Stomach smooth muscle (tissue), 2 donors: ENCODE measurements around the gene SPDYE3.
"Not testable (repeated sequence)": the region's sequence is repeated elsewhere in the genome, so short reads cannot be mapped to it uniquely, and the experiment has no call there.

Experiments
- H3K27ac ChIP-seq: one replicate; pipeline ENCODE4 v1.7.0; 2013; ENCODE audit warnings: mild to moderate bottlenecking, low read length, inconsistent platforms
- H3K27me3 ChIP-seq, 2 donors: one replicate each; pipeline ENCODE4 v1.7.0; 2013; ENCODE audit warnings: low read length in 2 of 2; ENCODE audit not compliant: insufficient read depth in 2 of 2, control insufficient read depth in 1 of 2
- H3K36me3 ChIP-seq, 2 donors: one replicate each; pipeline ENCODE4 v1.7.0; 2013; ENCODE audit warnings: low read length in 2 of 2; ENCODE audit not compliant: control insufficient read depth in 2 of 2, insufficient read depth in 2 of 2
- H3K4me1 ChIP-seq: one replicate; pipeline ENCODE4 v1.7.0; 2013; ENCODE audit warnings: low read length; ENCODE audit not compliant: control insufficient read depth, insufficient read depth
- H3K4me3 ChIP-seq, 2 donors: one replicate each; pipeline ENCODE4 v1.7.0; 2013; ENCODE audit warnings: low read length in 2 of 2
- H3K9ac ChIP-seq, 2 donors: one replicate each; pipeline ENCODE4 v1.7.0; 2013; ENCODE audit warnings: low read length in 2 of 2, mild to moderate bottlenecking in 1 of 2
- H3K9me3 ChIP-seq, 2 donors: one replicate each; pipeline ENCODE4 v1.7.0; 2013; ENCODE audit warnings: low read length in 2 of 2; ENCODE audit not compliant: control insufficient read depth in 2 of 2
- donor health status: healthy.
- donor health status: Pancreatic carcinoma.

Gene SPDYE3

GRCh38 chr7:100365998-100366367 is 58.5 kb downstream of the SPDYE3 start:
- not testable (repeated sequence) for H3K9ac ChIP-seq, H3K4me3 ChIP-seq, H3K9me3 ChIP-seq, H3K27ac ChIP-seq, H3K4me1 ChIP-seq, H3K27me3 ChIP-seq
- peaks cover 18 to 28% of the 10 kb centered on the region in 2 donors for H3K36me3 ChIP-seq

DNA sequence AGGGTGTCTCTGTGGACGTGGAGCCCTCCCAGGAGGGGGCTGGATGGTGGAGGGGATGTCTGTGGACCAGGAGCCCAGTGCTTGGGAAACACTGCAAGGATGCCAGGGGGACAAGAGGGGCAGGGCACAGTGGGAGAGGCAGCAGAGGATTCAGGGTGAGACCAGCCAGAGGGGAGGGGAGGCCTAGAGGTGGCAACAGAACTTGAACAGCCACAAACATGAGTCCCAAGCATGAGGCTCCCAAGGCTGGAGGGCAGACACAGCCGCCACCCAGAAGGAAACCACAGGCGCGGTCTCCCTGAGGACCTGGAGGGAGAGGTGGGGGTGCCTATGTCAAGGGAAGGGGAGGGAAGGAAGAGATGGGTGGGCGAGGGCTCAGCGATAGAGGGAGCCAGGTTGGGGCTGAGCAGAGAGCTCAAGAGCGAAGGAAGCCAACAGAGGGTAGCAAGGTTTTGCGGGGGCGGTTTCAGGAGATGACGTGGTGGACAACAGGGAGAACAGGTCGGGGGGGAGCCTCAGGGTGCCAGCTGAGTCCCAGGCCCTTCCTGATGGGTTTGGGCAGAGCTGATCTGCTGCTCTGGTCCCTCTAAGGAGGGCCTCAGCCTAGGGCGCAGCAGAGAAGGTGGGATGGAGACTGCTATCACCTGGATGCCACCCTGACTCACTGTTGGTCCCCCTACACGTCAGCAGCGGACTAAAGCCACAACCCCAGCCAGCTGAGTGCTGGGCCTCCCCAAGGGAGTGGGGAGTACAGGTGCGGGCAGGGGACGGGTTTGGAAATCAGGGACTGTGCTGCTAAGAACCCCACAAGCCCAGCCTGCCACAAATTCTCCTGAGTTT is 59.1 kb downstream of the SPDYE3 start:
- no peaks in the 10 kb centered on the region for H3K4me1 ChIP-seq
- H3K27me3 ChIP-seq: no peaks in the 10 kb centered on the region
- H3K4me3 ChIP-seq: no peak overlapping the region
- no peak overlapping the region for H3K27ac ChIP-seq
- peaks cover 14 to 22% of the 10 kb centered on the region in 2 donors for H3K36me3 ChIP-seq
- no peaks in the 10 kb centered on the region for H3K9me3 ChIP-seq
- no peak overlapping the region for H3K9ac ChIP-seq

GRCh38 chr7:100367251-100367620 is 59.7 kb downstream of the SPDYE3 start:
- no peaks in the 10 kb centered on the region for H3K9me3 ChIP-seq
- peaks cover under 1% of the 10 kb centered on the region for H3K4me1 ChIP-seq
- peaks cover 10 to 18% of the 10 kb centered on the region in 2 donors for H3K36me3 ChIP-seq
- no peak overlapping the region for H3K4me3 ChIP-seq
- H3K27ac ChIP-seq: no peak overlapping the region
- no peak overlapping the region for H3K9ac ChIP-seq
- no peaks in the 10 kb centered on the region for H3K27me3 ChIP-seq

DNA sequence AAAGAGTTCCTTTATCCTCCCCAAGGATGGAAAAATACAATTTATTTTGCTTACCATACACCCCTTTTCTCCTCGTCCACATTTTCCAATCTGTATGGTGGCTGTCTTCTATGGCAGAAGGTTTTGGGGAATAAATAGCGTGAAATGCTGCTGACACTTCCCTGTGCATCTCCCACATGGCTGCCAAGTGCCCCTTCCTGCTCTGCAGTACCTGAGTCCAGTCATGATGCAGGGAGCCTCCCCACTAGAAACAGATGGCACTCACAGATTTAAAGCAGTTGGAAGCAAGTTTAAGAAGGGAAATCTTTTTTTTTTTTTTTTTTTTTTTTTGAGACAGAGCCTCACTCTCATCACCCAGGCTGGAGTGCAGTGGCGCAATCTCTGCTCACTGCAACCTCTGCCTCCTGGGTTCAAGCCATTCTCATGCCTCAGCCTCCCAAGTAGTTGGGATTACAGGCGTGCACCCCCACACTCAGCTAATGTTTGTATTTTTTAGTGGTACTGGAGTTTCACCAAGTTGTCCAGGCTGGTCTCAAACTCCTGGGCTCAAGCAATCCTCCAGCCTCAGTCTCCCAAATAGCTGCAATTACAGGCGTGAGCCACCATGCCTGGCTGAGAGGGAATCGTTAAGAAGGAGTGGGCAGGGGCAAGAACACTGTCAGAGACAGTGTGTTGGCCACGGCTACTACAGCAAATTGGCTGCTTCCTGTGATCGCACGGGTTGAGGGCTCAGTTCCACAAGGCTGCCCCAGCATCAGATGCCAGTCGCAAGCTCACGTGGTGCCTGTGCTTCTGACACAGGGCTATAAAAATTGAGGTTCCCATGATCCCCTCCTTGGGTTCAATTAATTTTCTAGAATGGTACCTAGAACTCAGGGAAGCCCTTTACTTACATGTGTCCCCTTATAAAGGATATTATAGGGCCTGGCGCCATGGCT is 60.4 kb downstream of the SPDYE3 start:
- no peak overlapping the region for H3K9ac ChIP-seq
- H3K4me3 ChIP-seq: no peak overlapping the region
- H3K36me3 ChIP-seq: peaks cover 9 to 15% of the 10 kb centered on the region in 2 donors
- H3K9me3 ChIP-seq: no peaks in the 10 kb centered on the region
- H3K4me1 ChIP-seq: peaks cover 6% of the 10 kb centered on the region
- H3K27ac ChIP-seq: no peak overlapping the region
- no peaks in the 10 kb centered on the region for H3K27me3 ChIP-seq

- Histone ChIP-seq H3K4me1 (peaks cover 6% of the 10 kb centered on the region), H3K36me3 (peaks cover 7 to 9% of the 10 kb centered on the region in 2 donors), H3K27ac (no peak overlapping the region)
Measured at GRCh38 chr7:100369105-100369504, 61.6 kb downstream of the SPDYE3 start.

DNA sequence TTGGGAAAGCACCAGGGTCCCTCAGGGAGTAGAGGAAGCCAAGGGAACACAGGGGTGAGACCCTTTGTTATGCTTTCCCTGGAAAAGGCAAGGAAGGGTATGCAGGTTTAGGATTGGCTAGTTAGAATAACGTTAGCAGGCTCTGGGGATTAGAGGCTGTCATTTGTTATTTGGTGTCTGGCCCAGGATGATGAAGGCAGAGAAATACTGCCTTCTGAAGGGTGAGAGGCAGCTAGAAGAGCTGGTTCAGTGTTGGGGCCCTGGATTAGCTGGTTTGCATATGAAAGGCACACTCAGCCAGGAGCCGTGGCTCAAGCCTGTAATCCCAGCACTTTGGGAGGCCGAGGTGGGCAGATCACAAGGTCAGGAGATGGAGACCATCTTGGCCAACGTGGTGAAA is 62.8 kb downstream of the SPDYE3 start:
- Histone ChIP-seq H3K9ac (no peak overlapping the region), H3K27ac (no peak overlapping the region), H3K27me3 (no peaks in the 10 kb centered on the region), H3K9me3 (no peaks in the 10 kb centered on the region), H3K4me1 (peaks cover 6% of the 10 kb centered on the region), H3K36me3 (peaks cover 3 to 7% of the 10 kb centered on the region in 2 donors), H3K4me3 (no peak overlapping the region)

More at GRCh38 chr7:100369105-100369504, 61.6 kb downstream of the SPDYE3 start:
- no peaks in the 10 kb centered on the region for H3K27me3 ChIP-seq
- H3K4me3 ChIP-seq: no peak overlapping the region
- no peak overlapping the region for H3K9ac ChIP-seq
- H3K9me3 ChIP-seq: no peaks in the 10 kb centered on the region

GRCh38 chr7:100370746-100371145 is 63.2 kb downstream of the SPDYE3 start:
- Histone ChIP-seq H3K27ac (no peak overlapping the region), H3K4me1 (peaks cover 6% of the 10 kb centered on the region), H3K4me3 (no peak overlapping the region), H3K27me3 (no peaks in the 10 kb centered on the region), H3K36me3 (peaks cover 3 to 7% of the 10 kb centered on the region in 2 donors), H3K9me3 (no peaks in the 10 kb centered on the region), H3K9ac (no peak overlapping the region)

DNA sequence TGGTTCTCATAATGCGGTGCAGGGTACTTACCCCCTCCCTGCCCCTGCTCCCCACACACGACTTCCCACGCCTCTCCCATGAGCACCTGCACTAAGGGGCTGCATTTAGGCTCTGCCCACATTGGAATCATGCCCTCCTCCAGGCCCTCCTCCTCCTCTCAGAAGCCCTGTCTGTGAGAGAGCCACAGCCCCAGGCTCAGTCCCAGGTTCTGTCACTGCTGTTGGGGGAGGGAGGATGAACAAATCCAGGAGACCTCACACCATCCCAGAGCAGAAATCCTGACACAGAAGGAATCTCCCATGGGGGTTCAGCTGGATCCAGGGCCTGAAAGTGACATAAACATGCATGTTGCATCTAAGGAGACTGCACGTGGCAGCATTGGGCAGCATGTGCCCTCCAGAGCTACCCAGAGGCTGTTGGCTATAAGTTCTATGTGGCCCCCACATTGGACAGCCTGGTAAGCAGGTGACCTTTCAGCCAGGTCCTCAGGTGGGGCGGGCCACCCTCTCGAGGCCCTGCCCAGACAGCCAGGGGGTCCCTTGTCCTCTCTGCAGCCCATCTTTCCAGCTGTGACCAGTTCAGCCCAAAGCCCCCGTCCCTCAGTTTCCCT is 64.2 kb downstream of the SPDYE3 start:
- peaks cover 3 to 7% of the 10 kb centered on the region in 2 donors for H3K36me3 ChIP-seq
- H3K27ac ChIP-seq: no peak overlapping the region
- peaks cover 6% of the 10 kb centered on the region for H3K4me1 ChIP-seq
- H3K9ac ChIP-seq: no peak overlapping the region
- H3K4me3 ChIP-seq: no peak overlapping the region
- H3K27me3 ChIP-seq: no peaks in the 10 kb centered on the region
- H3K9me3 ChIP-seq: no peaks in the 10 kb centered on the region
